ENCODE data around the gene ACBD6. TPM values are rescaled to one million over a fixed set of nuclear protein-coding genes. Genes with fewer than 3 reads are reported as not detected.

The ACBD6 gene
- total and polyA plus RNA-seq, 11 donors, result 18.6 to 35.8 (median 21.8) TPM

DNA sequence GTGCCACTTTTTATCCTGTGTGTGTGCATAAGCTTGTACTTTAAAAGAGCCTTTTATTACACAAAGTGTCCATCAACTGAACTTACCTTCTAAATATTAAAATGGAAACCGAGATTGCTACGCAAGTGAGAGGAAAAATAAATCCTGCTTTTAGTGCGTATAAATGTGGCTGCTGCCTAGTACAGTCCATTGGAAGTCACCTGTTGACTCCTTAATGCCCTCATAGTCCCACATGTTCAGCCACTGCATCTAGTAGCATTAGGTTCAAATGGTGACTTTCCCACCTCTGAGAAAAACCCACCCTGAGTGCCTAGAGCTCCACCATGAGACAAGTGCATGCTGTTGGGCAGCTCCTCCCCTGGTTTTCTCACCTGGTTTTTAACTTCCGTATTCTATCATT lies 219.3 kb downstream of the ACBD6 start:
- Histone ChIP-seq H3K27me3 (no peaks in the 10 kb centered on the region), H3K9me3 (no peaks in the 10 kb centered on the region), H3K27ac (no peak overlapping the region), H3K4me3 (no peak overlapping the region), H3K36me3 (peaks cover 0 to 43% (median 19%) of the 10 kb centered on the region in 9 donors), H3K4me1 (peaks cover 0 to 17% (median 0%) of the 10 kb centered on the region in 12 donors)
- DNase-seq (no peak), ATAC-seq (no peak)
- no peak for TF ChIP-seq POLR2A (IDR thresholded peaks at IDR 0.05)
- TF ChIP-seq, protein P1, sequence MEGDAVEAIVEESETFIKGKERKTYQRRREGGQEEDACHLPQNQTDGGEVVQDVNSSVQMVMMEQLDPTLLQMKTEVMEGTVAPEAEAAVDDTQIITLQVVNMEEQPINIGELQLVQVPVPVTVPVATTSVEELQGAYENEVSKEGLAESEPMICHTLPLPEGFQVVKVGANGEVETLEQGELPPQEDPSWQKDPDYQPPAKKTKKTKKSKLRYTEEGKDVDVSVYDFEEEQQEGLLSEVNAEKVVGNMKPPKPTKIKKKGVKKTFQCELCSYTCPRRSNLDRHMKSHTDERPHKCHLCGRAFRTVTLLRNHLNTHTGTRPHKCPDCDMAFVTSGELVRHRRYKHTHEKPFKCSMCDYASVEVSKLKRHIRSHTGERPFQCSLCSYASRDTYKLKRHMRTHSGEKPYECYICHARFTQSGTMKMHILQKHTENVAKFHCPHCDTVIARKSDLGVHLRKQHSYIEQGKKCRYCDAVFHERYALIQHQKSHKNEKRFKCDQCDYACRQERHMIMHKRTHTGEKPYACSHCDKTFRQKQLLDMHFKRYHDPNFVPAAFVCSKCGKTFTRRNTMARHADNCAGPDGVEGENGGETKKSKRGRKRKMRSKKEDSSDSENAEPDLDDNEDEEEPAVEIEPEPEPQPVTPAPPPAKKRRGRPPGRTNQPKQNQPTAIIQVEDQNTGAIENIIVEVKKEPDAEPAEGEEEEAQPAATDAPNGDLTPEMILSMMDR (IDR thresholded peaks at IDR 0.05), result no peak
- intact Hi-C loops (cut with DNase I), result no loop called here
- WGBS, 4 donors, result 97 to 100% (median 98%) methylated on average over 4 of the region's 4 CpGs

DNA sequence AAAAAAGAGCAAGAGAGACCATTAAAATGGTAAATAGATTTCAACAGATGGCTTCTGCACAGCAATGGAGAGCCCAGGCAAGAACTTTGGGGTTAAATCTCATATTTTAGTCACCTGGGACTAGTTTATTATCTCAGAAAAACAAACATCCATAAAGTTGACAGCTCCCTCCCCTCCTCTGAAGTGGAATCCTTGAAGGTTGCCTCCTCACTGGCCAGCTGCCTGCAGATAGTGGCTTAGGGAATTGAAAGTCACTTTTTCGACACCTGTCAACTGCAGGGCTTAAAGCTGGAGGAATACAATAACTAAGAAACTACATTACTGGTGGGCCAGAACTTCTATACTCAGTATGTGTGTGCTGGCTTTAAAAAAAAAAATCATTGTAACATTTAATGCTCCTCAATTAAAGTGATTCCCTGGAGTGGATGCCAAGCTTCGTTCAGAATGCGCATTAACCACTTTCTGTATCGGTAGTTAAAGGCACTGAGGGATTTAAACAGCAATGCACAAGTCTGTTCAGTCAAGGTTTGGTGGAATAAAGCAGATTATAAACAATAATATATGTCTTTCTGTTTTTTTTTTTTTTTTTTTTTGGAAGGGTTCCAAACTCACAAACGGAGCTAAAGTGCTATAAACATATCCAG lies 219.9 kb downstream of the ACBD6 start:
- intact Hi-C loops (cut with DNase I), result no loop called here
- no peak for DNase-seq
- Histone ChIP-seq H3K9me3 (no peaks in the 10 kb centered on the region), H3K27ac (no peak overlapping the region), H3K27me3 (no peaks in the 10 kb centered on the region), H3K4me3 (no peak overlapping the region), H3K4me1 (peaks cover 0 to 19% (median 0%) of the 10 kb centered on the region in 12 donors), H3K36me3 (peaks cover 0 to 38% (median 19%) of the 10 kb centered on the region in 9 donors)
- no peak for ATAC-seq
- WGBS, 4 donors, result 77 to 78% (median 78%) methylated on average over 5 of the region's 5 CpGs
- no peak for TF ChIP-seq POLR2A (IDR thresholded peaks at IDR 0.05)
- TF ChIP-seq, protein P1 (IDR thresholded peaks at IDR 0.05), result no peak

DNA sequence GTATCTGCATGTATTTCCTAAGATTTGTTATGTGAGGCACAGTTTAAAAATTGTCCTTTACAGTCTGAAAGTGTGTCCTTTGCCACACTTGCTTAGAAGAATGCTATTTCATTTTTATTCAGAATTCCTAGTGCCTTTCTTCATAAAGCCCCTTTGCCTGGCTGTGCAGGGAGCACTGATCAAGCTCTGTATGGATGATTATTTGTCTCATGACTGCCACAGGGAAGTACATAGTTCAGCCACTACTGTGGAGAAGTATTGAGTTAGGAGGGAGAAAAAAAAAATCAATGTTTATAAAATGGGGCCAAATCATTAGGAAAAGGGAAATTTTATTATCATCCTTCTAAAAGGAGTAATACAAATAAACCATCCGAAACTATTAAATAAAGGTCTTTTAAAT lies 220.9 kb downstream of the ACBD6 start:
- intact Hi-C loops (cut with DNase I), result no loop called here
- DNase-seq (no peak), ATAC-seq (no peak)
- Histone ChIP-seq H3K36me3 (peaks cover 0 to 30% (median 15%) of the 10 kb centered on the region in 9 donors), H3K27ac (no peak overlapping the region), H3K4me1 (peaks cover 0 to 29% (median 0%) of the 10 kb centered on the region in 12 donors), H3K4me3 (no peak overlapping the region), H3K27me3 (no peaks in the 10 kb centered on the region), H3K9me3 (no peaks in the 10 kb centered on the region)
- no peak for TF ChIP-seq POLR2A (IDR thresholded peaks at IDR 0.05)
- TF ChIP-seq, protein P1 (IDR thresholded peaks at IDR 0.05), result no peak
- WGBS, 4 donors, result 90 to 98% (median 95%) methylated on average over 1 of the region's 1 CpG

DNA sequence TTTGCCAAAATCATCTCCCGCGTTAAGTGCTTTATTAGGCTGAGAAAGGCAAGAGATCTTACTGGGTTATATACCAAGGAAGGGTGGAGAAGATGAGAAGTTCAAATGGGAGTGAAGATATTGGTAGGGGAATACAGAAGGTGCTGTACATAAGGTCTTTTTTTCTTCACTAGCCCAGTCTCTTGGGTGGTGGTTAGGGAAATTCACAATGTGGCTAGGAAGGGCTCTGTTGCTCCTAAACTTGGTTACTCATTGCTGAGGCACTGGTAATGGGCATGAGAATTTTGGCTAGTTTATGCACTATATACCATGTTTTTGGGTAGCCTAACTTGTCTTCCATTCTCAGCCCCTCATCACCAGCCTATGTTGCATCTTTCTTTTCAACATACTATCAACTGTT lies 221.8 kb downstream of the ACBD6 start:
- peak overlapping the region in 1 of 12 donors; percentile 7 for H3K27ac ChIP-seq
- 96 to 100% (median 100%) methylated on average over 2 of the region's 2 CpGs for WGBS, 4 donors
- H3K36me3 ChIP-seq, result peaks cover 0 to 27% (median 15%) of the 10 kb centered on the region in 9 donors
- H3K27me3 ChIP-seq, result no peaks in the 10 kb centered on the region
- ATAC-seq (no peak), DNase-seq (no peak)
- intact Hi-C loops (cut with DNase I), result no loop called here
- no peaks in the 10 kb centered on the region for H3K9me3 ChIP-seq
- TF ChIP-seq, protein P1 (IDR thresholded peaks at IDR 0.05), result no peak
- no peak for TF ChIP-seq POLR2A (IDR thresholded peaks at IDR 0.05)
- no peak overlapping the region for H3K4me3 ChIP-seq
- H3K4me1 ChIP-seq, result peaks cover 0 to 32% (median 0%) of the 10 kb centered on the region in 12 donors
